Tibial artery (tissue), 4 donors: ENCODE data around the gene PCLO.

ENCODE experiments used
- DNase-seq, 2 donors: peaks; one replicate each; pipeline ENCODE4 v3.0.0-alpha.2; 2019
- H3K27ac ChIP-seq, 2 donors: fragments of 200-600 bp; sonication (generic) in 1 of 2; 1 replicate in 1 of 2; 2 replicates in 1 of 2; pipeline ENCODE4 v1.5.1; 2018 to 2019; ENCODE audit warnings: mild to moderate bottlenecking in 1 of 2
- H3K27me3 ChIP-seq, 2 donors: fragments of 200-600 bp; sonication (generic) in 1 of 2; one replicate each; pipeline versions ENCODE4 v1.5.1 to v1.6.0; 2016 to 2019
- H3K36me3 ChIP-seq, 3 donors: fragments of 200-600 bp; sonication (generic) in 2 of 3; one replicate each; pipeline ENCODE4 v1.5.1; 2016 to 2019; ENCODE audit warnings: mild to moderate bottlenecking in 2 of 3
- H3K4me1 ChIP-seq, 4 donors: fragments of 200-600 bp; sonication (generic) in 2 of 4; 1 replicate in 3 of 4; 2 replicates in 1 of 4; pipeline ENCODE4 v1.5.1; 2016 to 2019
- H3K4me3 ChIP-seq, 2 donors: fragments of 200-600 bp; sonication (generic) in 1 of 2; 1 replicate in 1 of 2; 2 replicates in 1 of 2; pipeline ENCODE4 v1.5.1; 2018 to 2019; ENCODE audit warnings: mild to moderate bottlenecking in 2 of 2
- H3K9me3 ChIP-seq, 3 donors: fragments of 200-600 bp; sonication (generic) in 1 of 3; one replicate each; pipeline ENCODE4 v1.5.1; 2016 to 2019
- intact Hi-C: fragments of 100-400 bp; cut with DNase I; formaldehyde crosslinking; loops from one replicate; pipeline ENCODE4 v1.15.0; 2023; ENCODE audit warnings: low total_unique reads
- TF ChIP-seq, protein P1 (sequence below), 2 experiments: fragments of 200-600 bp in 1 of 2; fragments of 450-650 bp in 1 of 2; IDR thresholded peaks; one replicate each; pipeline ENCODE4 v1.5.1; 2017 to 2019; ENCODE audit warnings: antibody characterized with exemption in 2 of 2, mild to moderate bottlenecking in 1 of 2, moderate library complexity in 1 of 2

PCLO gene

DNA sequence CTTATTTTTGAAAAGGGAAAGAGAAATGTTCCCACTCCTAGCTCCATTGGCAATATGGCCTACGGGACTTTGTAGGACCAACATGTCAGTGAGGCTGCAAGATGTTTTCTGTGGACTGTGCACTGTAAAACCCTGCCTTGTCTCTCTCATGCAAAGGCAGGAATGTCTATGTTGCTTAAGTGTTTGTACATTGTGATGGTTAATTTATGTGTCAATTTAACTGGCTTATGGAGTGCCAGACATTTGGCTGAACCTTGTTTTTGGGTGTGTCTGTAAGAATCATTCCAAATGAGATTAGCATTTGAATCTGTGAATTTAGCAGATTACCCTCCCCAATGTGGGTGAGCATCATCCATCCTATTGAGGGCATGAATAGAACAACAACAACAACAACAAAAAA, 4.1 kb upstream of the PCLO start:
- H3K27ac ChIP-seq, result no peak overlapping the region
- no peaks in the 10 kb centered on the region for H3K36me3 ChIP-seq
- DNase-seq, result no peak
- no peaks in the 10 kb centered on the region for H3K9me3 ChIP-seq
- intact Hi-C loops, result no loop called here
- peaks cover 0 to 12% of the 10 kb centered on the region in 2 donors for H3K27me3 ChIP-seq
- TF ChIP-seq, protein P1, sequence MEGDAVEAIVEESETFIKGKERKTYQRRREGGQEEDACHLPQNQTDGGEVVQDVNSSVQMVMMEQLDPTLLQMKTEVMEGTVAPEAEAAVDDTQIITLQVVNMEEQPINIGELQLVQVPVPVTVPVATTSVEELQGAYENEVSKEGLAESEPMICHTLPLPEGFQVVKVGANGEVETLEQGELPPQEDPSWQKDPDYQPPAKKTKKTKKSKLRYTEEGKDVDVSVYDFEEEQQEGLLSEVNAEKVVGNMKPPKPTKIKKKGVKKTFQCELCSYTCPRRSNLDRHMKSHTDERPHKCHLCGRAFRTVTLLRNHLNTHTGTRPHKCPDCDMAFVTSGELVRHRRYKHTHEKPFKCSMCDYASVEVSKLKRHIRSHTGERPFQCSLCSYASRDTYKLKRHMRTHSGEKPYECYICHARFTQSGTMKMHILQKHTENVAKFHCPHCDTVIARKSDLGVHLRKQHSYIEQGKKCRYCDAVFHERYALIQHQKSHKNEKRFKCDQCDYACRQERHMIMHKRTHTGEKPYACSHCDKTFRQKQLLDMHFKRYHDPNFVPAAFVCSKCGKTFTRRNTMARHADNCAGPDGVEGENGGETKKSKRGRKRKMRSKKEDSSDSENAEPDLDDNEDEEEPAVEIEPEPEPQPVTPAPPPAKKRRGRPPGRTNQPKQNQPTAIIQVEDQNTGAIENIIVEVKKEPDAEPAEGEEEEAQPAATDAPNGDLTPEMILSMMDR (IDR thresholded peaks at IDR 0.05), result no peak
- peaks cover 0 to 12% (median 8%) of the 10 kb centered on the region in 4 donors for H3K4me1 ChIP-seq
- H3K4me3 ChIP-seq, result no peak overlapping the region

DNA sequence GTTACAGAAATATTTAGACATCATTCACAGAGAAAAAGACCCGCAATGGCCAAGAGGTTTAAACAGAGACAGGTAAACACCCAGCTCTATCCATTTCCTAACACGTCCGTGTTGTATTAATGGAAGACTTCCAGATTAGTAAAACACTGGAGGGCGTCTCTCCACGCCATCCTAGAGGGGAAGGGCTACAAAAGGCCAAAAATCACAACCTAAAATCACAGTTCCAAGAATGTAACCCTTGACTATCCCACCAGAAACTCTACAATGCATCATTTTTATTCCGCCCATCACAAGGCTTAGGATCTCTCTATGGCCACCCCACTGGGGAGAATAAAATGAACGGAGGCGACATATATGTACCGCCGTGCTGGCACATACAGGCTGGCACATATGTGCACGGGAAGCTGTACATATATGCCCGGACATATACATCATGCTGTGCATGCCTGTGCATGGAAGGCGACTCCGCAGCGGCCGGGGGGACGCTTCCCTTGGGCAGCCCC, 734 bp downstream of the PCLO start:
- Histone ChIP-seq H3K27ac (no peak overlapping the region), H3K36me3 (no peaks in the 10 kb centered on the region), H3K27me3 (peaks cover 0 to 12% of the 10 kb centered on the region in 2 donors), H3K9me3 (no peaks in the 10 kb centered on the region), H3K4me3 (peak overlapping the region; percentile 50 to 58), H3K4me1 (peaks cover 0 to 12% (median 8%) of the 10 kb centered on the region in 4 donors)
- DNase-seq, result no peak
- TF ChIP-seq, protein P1 (IDR thresholded peaks at IDR 0.05), result no peak
- intact Hi-C loops, result no loop called here

DNA sequence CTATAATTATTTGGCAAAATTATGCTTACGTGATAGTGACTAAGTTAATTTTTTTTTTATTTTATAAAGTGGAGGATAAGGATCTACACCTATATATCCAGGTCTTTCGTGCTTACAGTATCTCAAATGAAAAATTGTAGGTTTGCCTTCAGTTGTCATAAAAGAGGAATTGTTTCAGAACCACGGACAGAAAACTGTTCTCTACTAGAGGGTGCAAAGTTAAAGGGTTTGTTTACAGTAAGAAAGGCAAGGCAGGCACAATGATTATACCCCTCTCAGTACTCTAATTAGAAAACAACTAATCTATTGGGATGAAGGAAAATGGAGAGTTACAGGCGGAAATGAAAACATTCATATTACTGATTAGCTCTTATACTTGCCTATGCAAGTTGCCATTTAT, 1.5 kb downstream of the PCLO start:
- Histone ChIP-seq H3K27ac (no peak overlapping the region), H3K36me3 (no peaks in the 10 kb centered on the region), H3K4me1 (peaks cover 0 to 12% (median 8%) of the 10 kb centered on the region in 4 donors), H3K27me3 (peaks cover 0 to 12% of the 10 kb centered on the region in 2 donors), H3K9me3 (no peaks in the 10 kb centered on the region), H3K4me3 (no peak overlapping the region)
- DNase-seq, result no peak
- intact Hi-C loops, result no loop called here
- TF ChIP-seq, protein P1 (IDR thresholded peaks at IDR 0.05), result no peak

DNA sequence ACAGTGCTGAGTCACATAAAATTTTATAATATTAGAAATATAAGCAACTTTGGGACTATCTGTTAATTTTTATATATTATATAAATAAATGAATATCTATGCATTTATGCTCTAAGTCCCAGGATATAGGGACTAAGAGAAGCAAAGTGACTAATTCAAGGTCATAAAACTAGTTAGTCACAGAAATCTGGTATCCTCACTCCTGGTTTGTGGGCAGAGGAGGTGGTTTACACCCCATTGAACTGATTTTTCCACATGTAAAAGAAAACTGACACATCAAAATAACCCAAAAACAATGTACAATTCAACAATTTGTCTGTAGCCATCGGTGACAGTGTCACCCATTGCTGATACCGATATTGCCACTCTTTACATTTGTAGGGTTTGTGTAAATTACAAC, 3.0 kb downstream of the PCLO start:
- Histone ChIP-seq H3K4me3 (no peak overlapping the region), H3K27ac (no peak overlapping the region), H3K27me3 (peaks cover 0 to 8% of the 10 kb centered on the region in 2 donors), H3K4me1 (peaks cover 0 to 12% (median 8%) of the 10 kb centered on the region in 4 donors), H3K9me3 (no peaks in the 10 kb centered on the region), H3K36me3 (no peaks in the 10 kb centered on the region)
- TF ChIP-seq, protein P1 (IDR thresholded peaks at IDR 0.05), result no peak
- no peak for DNase-seq
- intact Hi-C loops, result no loop called here

DNA sequence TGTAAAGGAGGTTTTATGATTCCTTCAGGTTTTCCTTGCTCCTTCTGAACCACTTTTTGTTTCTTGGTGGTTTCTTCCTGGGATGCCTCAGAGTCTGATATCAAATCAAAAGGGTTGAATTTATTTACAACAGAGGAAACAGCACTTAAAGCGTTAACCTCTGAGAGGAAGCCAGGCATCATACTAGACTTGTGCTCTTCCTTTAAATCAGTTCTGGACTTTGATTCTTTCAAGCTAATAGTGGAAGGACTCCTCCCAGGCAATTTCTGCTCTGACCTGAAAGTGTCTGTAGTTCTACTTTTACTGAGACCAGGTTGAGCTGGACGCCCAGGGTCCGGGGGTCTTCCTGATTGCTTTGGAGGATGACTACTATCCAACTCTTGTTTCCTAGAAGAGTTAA, 6.7 kb downstream of the PCLO start:
- Histone ChIP-seq H3K36me3 (no peaks in the 10 kb centered on the region), H3K9me3 (no peaks in the 10 kb centered on the region), H3K27ac (no peak overlapping the region), H3K27me3 (no peaks in the 10 kb centered on the region), H3K4me3 (no peak overlapping the region), H3K4me1 (no peaks in the 10 kb centered on the region)
- no peak for DNase-seq
- TF ChIP-seq, protein P1 (IDR thresholded peaks at IDR 0.05), result no peak
- intact Hi-C loops, result no loop called here

DNA sequence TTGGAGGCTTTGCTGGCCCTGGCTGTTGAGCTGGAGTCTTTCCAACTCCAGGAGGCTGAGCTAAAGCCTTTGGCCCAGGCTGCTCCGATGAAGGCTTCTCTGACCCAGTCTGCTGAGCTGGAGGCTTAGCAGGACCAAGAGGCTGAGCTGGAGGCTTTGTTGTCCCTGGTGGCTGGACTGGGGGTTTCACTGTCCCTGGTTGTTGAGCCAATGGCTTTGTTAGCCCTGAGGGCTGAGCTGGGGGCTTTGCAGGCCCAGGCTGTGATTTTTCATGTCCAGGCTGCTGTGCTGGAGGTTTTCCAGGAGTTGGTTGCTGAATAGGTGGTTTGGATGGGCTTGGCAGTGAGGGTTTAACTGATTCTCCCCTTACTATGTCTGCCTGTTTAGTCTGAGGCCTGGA, 7.3 kb downstream of the PCLO start:
- no peak for DNase-seq
- no peaks in the 10 kb centered on the region for H3K27me3 ChIP-seq
- intact Hi-C loops, result no loop called here
- TF ChIP-seq, protein P1 (IDR thresholded peaks at IDR 0.05), result no peak
- H3K4me3 ChIP-seq, result no peak overlapping the region
- no peak overlapping the region for H3K27ac ChIP-seq
- no peaks in the 10 kb centered on the region for H3K36me3 ChIP-seq
- H3K9me3 ChIP-seq, result no peaks in the 10 kb centered on the region
- no peaks in the 10 kb centered on the region for H3K4me1 ChIP-seq
